Measurements from ENCODE around the gene FGF14. TPM values are rescaled to one million over a fixed set of nuclear protein-coding genes. Genes with fewer than 3 reads are reported as not detected.
A peak's percentile ranks its signal among the peaks of the same experiment; 100 is the strongest.

FGF14 gene
- total RNA-seq, 3 donors from 2014 or later, result under 0.01 to 0.29 (median under 0.01) TPM

- no peak for TF ChIP-seq POLR2AphosphoS5 (IDR thresholded peaks at IDR 0.05)
- TF ChIP-seq POLR2A (IDR thresholded peaks at IDR 0.05), result no peak
- TF ChIP-seq CTCF (IDR thresholded peaks at IDR 0.05), result no peak
- DNase-seq (ENCODE audit: low spot score in 2 of 2), result no peak
- H3K4me1 ChIP-seq, result no peaks in the 10 kb centered on the region
- no peaks in the 10 kb centered on the region for H3K27me3 ChIP-seq
- H3K9me3 ChIP-seq, result no peaks in the 10 kb centered on the region
- no peaks in the 10 kb centered on the region for H3K36me3 ChIP-seq
- intact Hi-C loops (cut with DNase I; ENCODE audit: low total_unique reads), result no loop called here
- H3K27ac ChIP-seq, result no peak overlapping the region
- no peak overlapping the region for H3K4me3 ChIP-seq
Observed at GRCh38 chr13:101763191-101763590, 638.7 kb downstream of the FGF14 start.

GRCh38 chr13:101757446-101758039, 644.3 kb downstream of the FGF14 start:
- no peak for TF ChIP-seq POLR2AphosphoS5 (IDR thresholded peaks at IDR 0.05)
- peak in 2 of 3 donors; percentile 49 to 55 for TF ChIP-seq CTCF (IDR thresholded peaks at IDR 0.05)
- TF ChIP-seq POLR2A (IDR thresholded peaks at IDR 0.05), result no peak
- DNase-seq (ENCODE audit: low spot score in 2 of 2), result no peak
- no peak overlapping the region for H3K4me3 ChIP-seq
- no peaks in the 10 kb centered on the region for H3K4me1 ChIP-seq
- H3K36me3 ChIP-seq, result no peaks in the 10 kb centered on the region
- H3K27me3 ChIP-seq, result no peaks in the 10 kb centered on the region
- no peaks in the 10 kb centered on the region for H3K9me3 ChIP-seq
- no peak overlapping the region for H3K27ac ChIP-seq
- intact Hi-C loops (cut with DNase I; ENCODE audit: low total_unique reads), result loop anchor here (5.0 kb wide), 1 partner anchor 720 kb away; no protein-coding TSS in a partner anchor

GRCh38 chr13:101755228-101755887, 646.5 kb downstream of the FGF14 start:
- no peak for DNase-seq (ENCODE audit: low spot score in 2 of 2)
- TF ChIP-seq CTCF (IDR thresholded peaks at IDR 0.05) (no peak), POLR2AphosphoS5 (IDR thresholded peaks at IDR 0.05) (no peak), POLR2A (IDR thresholded peaks at IDR 0.05) (no peak)
- no peaks in the 10 kb centered on the region for H3K27me3 ChIP-seq
- no peaks in the 10 kb centered on the region for H3K4me1 ChIP-seq
- H3K9me3 ChIP-seq, result no peaks in the 10 kb centered on the region
- intact Hi-C loops (cut with DNase I; ENCODE audit: low total_unique reads), result loop anchor here (5.0 kb wide), 1 partner anchor 722 kb away; no protein-coding TSS in a partner anchor
- H3K27ac ChIP-seq, result no peak overlapping the region
- no peaks in the 10 kb centered on the region for H3K36me3 ChIP-seq
- H3K4me3 ChIP-seq, result no peak overlapping the region

- Histone ChIP-seq H3K4me1 (no peaks in the 10 kb centered on the region), H3K36me3 (no peaks in the 10 kb centered on the region), H3K27ac (no peak overlapping the region), H3K27me3 (no peaks in the 10 kb centered on the region), H3K4me3 (no peak overlapping the region), H3K9me3 (no peaks in the 10 kb centered on the region)
- TF ChIP-seq POLR2A (IDR thresholded peaks at IDR 0.05), result no peak
- TF ChIP-seq POLR2AphosphoS5 (IDR thresholded peaks at IDR 0.05), result no peak
- TF ChIP-seq CTCF (IDR thresholded peaks at IDR 0.05), result no peak
- DNase-seq (ENCODE audit: low spot score in 2 of 2), result no peak
- intact Hi-C loops (cut with DNase I; ENCODE audit: low total_unique reads), result no loop called here
Observed at GRCh38 chr13:101752432-101752831, 649.4 kb downstream of the FGF14 start.

GRCh38 chr13:101751488-101751887, 650.4 kb downstream of the FGF14 start:
- no peaks in the 10 kb centered on the region for H3K27me3 ChIP-seq
- H3K27ac ChIP-seq, result no peak overlapping the region
- no peaks in the 10 kb centered on the region for H3K9me3 ChIP-seq
- no peaks in the 10 kb centered on the region for H3K36me3 ChIP-seq
- H3K4me3 ChIP-seq, result no peak overlapping the region
- no peak for TF ChIP-seq POLR2A (IDR thresholded peaks at IDR 0.05)
- H3K4me1 ChIP-seq, result no peaks in the 10 kb centered on the region
- DNase-seq (ENCODE audit: low spot score in 2 of 2), result no peak
- intact Hi-C loops (cut with DNase I; ENCODE audit: low total_unique reads), result no loop called here
